Smooth muscle cell of the brain vasculature (primary cell): ENCODE data around the gene NUMA1.

Experiments
- DNase-seq: peaks from one replicate; pipeline ENCODE4 v3.0.0-alpha.2; 2012; ENCODE audit warnings: low read depth, low spot score

NUMA1 gene, protein sequence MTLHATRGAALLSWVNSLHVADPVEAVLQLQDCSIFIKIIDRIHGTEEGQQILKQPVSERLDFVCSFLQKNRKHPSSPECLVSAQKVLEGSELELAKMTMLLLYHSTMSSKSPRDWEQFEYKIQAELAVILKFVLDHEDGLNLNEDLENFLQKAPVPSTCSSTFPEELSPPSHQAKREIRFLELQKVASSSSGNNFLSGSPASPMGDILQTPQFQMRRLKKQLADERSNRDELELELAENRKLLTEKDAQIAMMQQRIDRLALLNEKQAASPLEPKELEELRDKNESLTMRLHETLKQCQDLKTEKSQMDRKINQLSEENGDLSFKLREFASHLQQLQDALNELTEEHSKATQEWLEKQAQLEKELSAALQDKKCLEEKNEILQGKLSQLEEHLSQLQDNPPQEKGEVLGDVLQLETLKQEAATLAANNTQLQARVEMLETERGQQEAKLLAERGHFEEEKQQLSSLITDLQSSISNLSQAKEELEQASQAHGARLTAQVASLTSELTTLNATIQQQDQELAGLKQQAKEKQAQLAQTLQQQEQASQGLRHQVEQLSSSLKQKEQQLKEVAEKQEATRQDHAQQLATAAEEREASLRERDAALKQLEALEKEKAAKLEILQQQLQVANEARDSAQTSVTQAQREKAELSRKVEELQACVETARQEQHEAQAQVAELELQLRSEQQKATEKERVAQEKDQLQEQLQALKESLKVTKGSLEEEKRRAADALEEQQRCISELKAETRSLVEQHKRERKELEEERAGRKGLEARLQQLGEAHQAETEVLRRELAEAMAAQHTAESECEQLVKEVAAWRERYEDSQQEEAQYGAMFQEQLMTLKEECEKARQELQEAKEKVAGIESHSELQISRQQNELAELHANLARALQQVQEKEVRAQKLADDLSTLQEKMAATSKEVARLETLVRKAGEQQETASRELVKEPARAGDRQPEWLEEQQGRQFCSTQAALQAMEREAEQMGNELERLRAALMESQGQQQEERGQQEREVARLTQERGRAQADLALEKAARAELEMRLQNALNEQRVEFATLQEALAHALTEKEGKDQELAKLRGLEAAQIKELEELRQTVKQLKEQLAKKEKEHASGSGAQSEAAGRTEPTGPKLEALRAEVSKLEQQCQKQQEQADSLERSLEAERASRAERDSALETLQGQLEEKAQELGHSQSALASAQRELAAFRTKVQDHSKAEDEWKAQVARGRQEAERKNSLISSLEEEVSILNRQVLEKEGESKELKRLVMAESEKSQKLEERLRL (N-terminal part only)

GRCh38 chr11:72080326-72081183 lies at the start of gene NUMA1, which contains the start of gene LRRC51:
TSS of gene NUMA1 (minus strand) at chr11:72080542. CDS start at chr11:72035943, 44,599 bp downstream.
TSS of gene LRRC51 (plus strand) at chr11:72080850. CDS start at chr11:72089084, 8,234 bp downstream.
- DNase-seq, result peak; percentile 100

- DNase-seq, result no peak
These were observed 49.0 kb upstream of the NUMA1 start for GRCh38 chr11:72129381-72129780.

GRCh38 chr11:72127923-72128322 lies 47.6 kb upstream of the NUMA1 start:
- no peak for DNase-seq

DNA sequence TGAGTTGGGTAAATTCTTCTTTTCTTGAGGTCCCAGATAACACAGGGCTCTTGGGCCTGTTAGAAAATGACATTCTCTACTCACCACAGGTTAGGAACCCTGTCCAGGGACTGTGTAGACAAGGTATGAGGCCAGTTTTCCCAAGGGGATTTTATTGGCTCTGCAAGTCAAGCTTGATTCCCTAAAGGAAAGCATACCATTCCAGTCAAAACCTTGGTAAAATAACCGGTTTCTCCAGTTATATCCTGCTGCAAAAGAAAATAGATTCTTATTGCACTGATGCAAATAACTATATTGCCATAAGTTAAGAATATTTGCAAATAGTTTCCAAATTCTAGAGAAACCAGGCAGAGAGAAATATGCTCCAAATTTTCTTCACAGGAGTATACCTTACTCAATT lies 45.6 kb upstream of the NUMA1 start:
- DNase-seq, result no peak

DNA sequence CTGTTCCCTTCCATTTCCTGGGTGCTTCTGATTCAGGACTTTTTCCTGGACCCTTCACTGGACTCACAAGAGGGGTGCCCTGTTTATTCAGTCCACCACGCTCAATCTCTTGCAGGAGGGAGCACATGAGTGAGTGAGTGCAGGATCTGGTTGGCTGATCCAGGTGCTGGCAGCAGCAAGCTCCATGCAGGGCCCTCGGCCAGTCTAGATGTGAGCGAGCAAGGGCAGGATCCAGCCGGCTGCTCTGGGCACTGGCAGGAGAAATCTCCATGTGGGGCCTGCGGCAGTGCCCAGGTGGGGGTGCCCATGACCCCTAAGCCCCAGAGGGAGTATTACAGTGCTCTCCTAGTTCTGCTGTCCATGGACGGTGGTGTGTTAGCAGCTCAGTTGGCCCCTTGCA lies 43.7 kb upstream of the NUMA1 start:
- DNase-seq, result no peak

DNA sequence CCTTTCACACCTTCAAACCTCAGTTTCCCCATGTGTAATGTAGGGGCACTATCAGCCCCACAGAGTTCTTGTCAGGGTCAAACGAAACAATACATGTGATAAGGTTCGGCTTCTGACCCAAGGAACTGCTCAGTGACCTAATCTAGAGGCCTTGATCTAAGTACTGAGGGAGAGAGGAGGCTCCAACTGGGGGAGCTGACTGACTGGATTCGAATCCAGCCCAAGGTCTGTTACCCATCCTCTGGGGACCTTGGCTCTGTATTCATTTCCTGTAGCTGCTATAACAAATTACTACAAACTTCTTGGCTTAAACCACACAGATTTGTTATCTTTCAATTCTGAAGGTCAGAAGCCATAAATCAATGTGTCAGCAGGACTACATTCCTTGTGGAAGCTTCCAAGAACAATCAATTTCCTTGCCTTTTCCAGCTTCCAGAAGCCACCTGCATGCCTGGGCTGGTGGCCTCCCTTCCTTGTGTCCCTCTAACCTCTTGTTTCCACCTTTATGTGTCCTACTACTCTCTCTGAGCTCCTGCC lies 42.8 kb upstream of the NUMA1 start:
- no peak for DNase-seq

DNA sequence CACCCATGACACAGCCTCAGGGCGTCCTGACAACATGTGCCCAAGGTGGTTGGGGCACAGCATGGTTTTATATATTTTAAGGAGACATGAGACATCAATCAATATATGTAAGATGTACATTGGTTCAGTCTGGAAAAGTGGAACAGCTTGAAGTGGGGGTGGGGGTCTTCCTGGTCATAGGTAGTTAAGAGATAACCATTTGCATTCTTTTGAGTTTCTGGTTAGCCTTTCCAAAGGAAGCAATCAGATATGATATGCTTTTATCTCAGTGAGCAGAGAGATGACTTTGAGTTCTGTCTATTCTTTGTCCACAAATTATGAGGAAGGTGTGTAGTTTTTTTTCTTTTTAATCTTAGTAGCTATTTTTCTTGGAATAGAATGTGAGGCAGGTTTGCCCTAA lies 42.3 kb upstream of the NUMA1 start:
- no peak for DNase-seq

- no peak for DNase-seq
These were observed 40.6 kb upstream of the NUMA1 start for GRCh38 chr11:72120930-72121329.

DNA sequence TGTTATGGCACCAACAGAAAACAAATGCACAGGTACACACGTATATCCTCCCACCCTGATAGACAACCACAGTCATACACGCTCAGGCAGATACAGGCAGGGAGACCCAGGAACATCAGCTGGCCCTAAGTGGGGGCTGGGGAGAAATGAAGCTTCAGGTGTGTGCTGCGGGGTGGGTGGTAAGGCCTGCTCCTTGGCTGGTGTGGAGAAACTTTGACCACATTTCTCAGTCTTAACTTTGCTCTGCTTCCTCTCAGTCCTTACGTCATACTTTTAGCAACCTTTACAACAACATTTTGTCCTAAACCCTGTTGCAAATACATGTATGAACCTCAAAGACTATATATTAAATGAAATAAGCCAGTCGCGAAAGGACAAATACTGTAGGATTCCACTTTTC lies 38.9 kb upstream of the NUMA1 start:
- no peak for DNase-seq

GRCh38 chr11:72116019-72116755 lies 35.8 kb upstream of the NUMA1 start:
- DNase-seq, result no peak

- DNase-seq, result no peak
These were observed 34.2 kb upstream of the NUMA1 start for GRCh38 chr11:72114570-72114969.

DNA sequence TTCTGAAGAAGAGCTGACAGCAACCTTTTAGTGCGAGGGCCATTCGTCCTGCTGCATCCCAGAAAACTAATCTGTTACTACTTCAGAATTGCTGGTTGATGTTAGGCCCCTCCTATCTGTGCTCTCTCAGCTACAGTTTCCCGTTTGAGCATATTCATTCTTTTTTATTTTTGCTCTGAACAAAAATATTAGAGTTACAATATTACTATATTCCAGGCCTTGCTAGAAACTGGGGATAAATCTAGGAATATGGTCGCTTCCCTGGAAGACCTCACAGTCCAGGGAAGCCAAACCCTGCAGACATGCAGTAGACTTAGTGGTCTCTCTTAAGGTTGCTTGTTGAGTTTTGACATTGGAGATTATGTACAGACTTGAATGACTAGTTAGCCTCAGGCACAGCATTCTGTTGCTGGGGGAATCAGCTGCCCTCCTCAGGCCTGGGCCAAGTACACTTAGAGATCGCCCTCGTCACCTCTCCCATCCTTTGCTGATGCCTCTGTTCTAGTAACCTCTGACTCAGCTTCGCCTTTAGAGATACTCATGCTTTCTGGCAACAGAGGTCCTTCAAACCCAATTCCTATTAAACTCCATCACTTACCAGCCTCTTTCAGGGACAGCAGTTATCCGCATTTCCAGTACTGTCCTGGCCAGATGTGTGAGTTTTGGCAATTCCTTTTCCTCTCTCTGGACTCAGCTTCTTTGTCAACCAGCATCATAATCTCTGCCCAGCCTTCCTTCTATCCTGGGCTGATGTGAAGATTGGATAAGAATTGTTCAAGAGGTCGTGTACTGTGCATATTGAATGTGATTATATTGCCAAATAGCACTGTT lies 32.9 kb upstream of the NUMA1 start:
- no peak for DNase-seq

DNA sequence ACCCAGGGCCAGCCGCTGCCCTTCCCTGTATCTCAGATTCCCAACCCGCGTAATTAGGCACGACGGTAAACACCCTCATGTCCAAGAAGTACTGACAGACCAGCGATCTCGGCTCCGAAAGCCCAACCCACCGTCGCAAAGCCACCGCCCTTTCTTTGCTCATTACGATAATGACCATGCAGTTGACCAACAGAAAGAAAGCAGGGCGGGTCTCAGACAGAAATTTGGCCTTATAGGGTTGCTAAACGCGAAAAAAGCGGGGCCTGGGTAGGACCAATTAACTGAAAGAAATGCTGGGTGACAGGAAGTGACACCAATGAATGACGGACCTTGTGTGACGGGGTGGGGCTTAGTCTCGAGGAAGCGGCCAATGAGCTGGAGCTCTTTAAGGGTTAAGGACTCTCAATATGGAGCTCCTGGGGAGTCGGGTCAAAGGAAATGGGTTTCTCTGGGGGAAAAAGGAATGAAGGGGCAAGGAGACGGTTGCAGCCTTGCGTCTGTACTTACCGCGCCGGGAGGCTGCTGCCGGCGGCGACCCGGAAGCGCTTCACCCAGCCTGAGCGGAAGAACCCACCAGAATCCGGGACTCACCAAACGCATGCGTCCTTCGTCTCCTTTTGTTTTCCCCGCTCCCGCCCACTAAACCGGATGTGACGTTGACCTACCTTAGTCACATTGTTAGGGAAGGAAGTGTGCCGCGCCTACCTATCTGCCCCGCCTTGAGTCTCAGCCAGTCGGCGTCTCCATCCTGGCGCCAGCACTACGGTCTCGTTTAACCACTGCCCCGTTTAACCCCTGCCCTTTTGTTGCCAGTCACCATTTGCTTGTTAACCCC lies 32.0 kb upstream of the NUMA1 start, which contains the start of gene ANAPC15:
Gene ANAPC15 (minus strand): TSS at position 553 of the 835 bp plus-strand sequence. CDS start 1,419 bp downstream, outside the sequence.
- peak; percentile 98 for DNase-seq

- no peak for DNase-seq
These were observed 31.2 kb upstream of the NUMA1 start for GRCh38 chr11:72111300-72112142.

DNA sequence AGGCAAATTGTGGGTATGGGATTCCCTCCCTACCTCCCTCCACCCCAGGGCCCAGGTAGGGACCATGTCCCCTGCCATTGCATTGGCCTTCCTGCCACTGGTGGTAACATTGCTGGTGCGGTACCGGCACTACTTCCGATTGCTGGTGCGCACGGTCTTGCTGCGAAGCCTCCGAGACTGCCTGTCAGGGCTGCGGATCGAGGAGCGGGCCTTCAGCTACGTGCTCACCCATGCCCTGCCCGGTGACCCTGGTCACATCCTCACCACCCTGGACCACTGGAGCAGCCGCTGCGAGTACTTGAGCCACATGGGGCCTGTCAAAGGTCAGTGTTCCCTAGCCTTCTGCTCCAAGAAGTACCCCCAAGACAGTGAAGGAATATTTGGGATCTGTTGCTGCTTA lies 25.5 kb upstream of the NUMA1 start, which contains the start of gene TOMT:
Gene TOMT (plus strand): TSS at position 37 of the 400 bp plus-strand sequence. CDS start 28 bp downstream, at position 65.
- DNase-seq, result no peak

- DNase-seq, result no peak
These were observed 23.4 kb upstream of the NUMA1 start for GRCh38 chr11:72103754-72104167.
